Iris pigment epithelial cell (primary cell): Measurements from ENCODE around the gene IGF1.

Experiments used
- DNase-seq: peaks from one replicate; pipeline ENCODE4 v3.0.0-alpha.2; 2011; ENCODE audit warnings: low read depth

The IGF1 gene

DNA sequence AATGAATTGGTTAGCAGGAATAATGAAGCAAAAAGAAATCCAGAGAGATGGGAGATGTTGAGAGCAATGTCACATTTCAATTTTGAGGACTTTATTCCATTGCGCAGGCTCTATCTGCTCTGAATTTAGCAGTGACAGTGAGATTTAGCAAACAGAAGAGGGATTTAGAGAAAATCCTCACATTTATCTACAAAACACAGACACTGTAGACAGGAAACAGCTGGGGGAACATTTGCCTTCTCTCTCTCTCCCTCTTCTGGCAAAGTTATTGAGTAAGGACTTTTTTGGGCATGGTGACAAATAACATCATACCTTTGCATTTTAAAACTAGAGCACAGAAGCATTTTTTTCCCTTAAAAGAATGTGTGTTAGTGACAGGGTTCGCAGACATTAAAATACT is at the start of gene IGF1:
Gene IGF1 (minus strand): TSS at position 158 of the 400 bp plus-strand sequence. CDS start 182 bp downstream, outside the sequence.
- peak; percentile 24 for DNase-seq

DNA sequence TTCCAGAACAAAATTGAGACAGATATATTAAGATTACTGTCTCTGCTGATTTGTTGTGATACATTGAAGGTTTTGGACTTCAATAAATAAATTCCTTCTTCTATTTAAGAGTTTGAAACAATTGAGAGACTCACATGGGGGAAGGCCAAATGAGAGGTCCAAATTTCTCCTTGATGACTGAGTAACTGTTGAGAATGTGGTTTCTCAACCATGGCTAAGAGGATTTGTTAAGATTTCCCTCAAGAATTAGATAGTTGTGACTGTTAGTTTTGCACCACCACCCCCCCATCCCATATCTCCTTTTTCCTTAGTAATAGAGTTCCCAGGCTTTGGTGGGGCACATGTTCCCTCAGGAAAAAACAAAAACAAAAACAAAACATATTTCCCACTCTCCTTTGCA is 47.7 kb upstream of the IGF1 start:
- peak; percentile 27 for DNase-seq

DNA sequence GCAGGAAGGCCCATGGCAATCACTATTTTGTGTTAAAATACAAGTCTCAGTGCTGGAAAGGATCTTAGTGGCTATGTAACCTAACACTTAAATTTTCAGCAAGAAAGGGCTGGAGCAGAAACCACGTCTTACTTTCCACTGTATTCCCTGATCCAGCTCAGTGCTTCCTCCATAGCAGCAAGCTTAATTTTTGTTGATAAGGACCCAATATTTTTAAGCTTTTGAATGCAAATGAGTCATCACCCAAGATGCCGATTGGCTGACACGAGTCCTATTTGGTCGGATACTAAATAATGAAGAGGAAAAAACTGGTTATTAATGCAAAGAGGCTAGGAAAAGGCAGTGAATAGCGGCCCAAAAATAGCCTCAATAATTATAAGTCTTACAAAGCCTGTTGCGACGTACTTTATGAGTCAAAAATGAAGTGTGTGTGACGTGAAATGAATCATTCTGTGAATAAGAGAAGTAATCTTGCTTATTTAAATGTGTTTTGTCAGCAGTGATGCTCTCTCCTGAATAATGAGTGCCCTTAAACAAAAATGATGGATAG is 46.9 kb upstream of the IGF1 start:
- DNase-seq = peak; percentile 62

DNA sequence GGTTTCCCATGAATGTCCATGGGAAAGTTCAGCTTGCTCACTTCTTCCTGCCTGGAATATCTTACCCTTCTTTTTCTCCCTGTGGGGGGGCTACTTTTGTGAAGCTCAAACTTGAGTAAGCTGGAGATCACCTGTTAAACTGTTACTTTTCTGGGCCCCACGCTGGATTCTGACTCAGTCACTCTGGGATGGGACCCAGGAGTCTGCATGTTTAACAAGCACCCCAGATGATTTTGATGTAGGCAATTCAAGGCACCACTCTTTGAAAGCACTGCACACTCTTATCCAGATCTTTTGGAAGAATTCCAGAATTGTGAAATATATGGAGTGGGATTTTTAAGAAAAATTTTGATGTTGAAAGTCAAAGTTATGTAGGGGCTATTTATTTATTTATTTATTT is 46.3 kb upstream of the IGF1 start:
- DNase-seq = peak; percentile 32

DNA sequence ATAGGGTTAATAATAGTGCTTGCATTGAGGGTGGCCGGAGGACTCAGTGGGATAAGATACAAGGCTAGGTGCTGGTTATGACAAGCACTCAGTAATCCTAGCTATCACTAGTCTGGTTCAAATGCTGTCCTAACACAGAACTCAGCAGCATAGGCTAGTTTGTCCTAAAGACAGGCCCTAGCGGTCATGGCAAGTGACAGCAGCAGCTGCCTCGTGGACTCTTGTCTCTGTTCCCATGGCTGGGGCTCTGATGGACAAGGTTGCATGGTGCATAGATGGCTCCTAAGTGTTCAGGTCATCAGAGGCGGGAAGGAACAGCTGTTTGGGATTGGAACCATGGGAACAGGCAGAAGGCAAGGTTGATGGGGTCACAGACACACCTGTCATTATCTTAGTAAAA is 42.4 kb upstream of the IGF1 start:
- no peak for DNase-seq

DNA sequence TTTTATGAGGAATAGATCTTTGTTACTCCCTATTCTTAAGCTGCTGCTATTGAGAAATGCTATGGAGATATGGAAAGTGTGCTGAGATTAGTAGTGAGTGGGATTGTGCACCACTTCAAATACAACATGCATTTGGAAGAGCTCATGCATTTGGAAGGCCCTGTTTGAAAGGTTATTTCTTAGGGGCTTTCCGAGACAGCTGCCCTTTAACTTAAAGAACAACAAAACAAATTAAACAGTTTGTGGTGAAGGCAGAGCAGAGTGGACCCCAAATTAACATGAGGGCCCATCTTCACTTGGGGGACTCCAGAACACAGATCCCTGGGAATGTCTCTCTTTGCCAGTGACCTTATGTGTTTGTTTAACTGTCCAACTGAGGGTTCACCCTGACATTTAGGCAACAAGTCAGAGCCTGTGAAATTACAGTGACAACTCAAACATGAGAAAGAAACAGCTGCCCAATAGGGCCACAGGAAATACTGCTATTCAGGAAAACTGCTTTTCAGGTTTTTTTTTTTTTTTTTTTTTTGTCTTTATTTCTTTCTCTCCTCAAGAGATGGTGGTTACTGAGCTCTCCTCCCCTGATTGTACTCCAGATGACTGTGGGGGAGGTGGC is 41.4 kb upstream of the IGF1 start:
- DNase-seq = no peak

GRCh38 chr12:102518871-102519270 is 38.5 kb upstream of the IGF1 start:
- no peak for DNase-seq

GRCh38 chr12:102514696-102515095 is 34.3 kb upstream of the IGF1 start:
- no peak for DNase-seq

DNA sequence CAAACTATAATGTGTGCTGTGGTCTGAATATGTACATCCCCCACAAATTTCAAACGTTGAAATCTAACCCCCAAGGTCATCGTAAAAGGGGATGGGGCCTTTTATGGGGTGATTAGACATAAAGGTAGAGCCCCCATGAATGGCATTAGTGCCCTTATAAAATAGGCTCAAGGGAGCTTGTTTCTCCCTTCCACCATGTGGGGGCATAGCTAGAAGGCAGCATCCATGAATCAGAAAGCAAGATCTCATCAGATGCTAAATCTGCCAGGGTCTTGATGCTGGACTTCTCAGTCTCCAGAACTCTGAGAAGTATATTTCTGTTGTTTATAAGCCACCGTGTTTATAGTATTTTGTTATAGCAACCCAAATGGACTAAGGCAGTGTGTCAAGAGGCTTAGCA is 33.4 kb upstream of the IGF1 start:
- DNase-seq = peak; percentile 13

DNA sequence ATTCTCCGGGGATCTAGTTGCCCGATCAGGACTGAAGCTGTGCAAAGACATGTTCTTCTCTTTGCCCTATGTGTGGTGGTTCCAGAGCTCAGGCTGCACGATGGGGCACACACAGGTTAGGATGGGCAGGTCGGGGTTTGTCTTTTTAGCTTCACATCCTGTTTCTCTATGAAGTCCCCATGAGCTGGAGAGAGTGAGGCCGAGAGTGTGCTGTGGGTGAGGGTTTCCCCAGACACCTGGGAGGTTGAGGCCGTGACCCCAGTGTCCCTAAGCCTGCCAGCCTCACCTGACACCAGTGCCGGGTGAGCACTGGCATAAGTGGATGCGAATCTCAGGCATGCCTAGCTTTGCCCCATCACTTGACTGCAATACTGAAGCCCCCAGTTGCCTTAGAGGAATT is 32.9 kb upstream of the IGF1 start:
- no peak for DNase-seq

DNA sequence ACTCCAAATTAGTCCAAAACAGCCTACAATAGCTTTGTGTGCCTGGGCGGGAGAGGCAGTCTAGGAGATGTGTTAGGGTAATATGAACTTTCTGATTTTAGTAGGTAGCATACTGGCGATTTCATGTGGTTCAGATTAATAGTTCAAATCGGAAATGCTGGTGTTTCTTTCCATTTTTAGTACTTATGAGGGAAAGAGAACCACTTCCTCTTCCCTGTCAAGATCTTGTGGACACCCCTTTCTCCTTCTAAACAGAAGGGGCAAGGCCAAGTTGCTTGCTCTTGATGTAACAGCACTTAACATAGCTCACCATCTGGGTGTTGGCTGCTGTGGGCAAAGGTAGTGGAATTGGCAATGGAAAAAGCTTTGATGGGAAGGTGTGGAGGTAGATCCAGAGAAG is 32.2 kb upstream of the IGF1 start:
- DNase-seq = no peak

DNA sequence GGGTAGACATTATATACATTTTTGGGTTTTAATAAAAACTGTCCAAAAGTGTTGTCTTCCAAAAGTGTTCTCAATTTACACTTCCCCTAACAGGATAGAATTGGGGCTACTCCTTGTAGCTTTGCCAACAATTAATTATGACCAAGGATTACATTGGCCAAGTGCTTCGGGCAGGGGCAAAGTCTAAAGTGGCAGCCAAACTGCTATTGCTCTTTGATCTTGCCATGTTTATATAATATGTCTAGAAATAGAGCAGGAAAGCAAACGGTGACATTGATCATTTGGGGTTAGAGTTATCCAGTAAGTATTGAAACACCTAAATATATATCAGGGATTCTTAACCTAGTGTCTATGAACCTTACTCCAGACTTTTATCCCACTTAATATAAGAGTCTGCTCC is 31.2 kb upstream of the IGF1 start:
- DNase-seq = no peak

DNA sequence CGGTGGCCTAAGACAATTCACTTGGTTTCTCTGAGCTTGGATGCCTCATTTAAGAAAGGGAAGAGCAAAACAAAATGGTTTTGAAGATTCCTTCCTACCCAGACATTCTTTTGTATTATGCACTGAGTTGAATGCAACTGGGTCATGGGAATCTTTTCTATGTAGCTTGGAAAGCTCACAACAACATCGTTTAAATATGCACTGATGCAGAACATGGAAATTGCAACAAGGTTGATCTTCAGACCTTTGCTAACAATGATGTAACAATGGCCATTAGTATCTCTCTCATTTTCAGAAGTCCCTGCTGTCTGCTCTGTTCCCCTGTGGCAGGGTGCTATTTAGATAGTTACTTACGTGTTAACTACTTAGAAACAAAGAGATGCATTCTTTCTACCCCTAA is 30.1 kb upstream of the IGF1 start:
- no peak for DNase-seq

DNA sequence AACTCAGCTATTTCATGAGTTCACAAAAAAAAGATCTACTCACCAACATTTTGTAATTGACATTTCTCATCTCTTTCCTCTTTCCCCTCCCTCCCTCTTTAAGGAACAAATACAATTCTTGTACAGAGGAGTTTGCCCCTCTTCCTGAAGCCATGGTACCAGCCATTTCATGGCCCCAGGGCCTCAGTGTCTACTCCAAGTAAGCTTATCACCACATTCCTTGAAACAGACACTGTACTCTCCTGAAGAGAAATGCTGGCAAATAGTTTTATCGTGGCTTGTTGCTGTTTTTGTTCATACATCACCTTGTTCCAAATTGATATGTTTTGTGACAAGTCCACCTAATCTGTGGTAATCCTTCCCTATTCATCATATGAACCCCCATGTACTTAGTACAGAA is 29.7 kb upstream of the IGF1 start:
- no peak for DNase-seq

- no peak for DNase-seq
These were observed 28.8 kb upstream of the IGF1 start for GRCh38 chr12:102509123-102509626.

- DNase-seq = no peak
These were observed 27.7 kb upstream of the IGF1 start for GRCh38 chr12:102508052-102508451.

DNA sequence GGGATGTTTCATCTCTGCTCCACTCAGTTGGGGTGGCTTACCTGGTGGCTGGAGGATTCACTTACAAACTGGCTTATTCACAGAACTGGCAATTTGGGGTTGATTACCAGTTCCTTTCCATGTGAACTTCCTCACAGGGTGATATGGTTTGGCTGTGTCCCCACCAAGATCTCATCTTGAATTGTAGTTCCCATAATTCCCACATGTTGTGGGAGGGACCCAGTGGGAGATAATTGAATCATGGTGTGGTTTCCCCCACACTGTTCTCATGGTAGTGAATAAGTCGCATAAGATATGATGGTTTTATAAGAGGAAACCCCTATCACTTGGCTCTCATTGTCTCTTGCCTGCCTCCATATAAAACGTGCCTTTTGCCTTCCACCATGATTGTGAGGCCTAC is 26.9 kb upstream of the IGF1 start:
- DNase-seq = no peak

- no peak for DNase-seq
These were observed 24.5 kb upstream of the IGF1 start for GRCh38 chr12:102504871-102505270.

DNA sequence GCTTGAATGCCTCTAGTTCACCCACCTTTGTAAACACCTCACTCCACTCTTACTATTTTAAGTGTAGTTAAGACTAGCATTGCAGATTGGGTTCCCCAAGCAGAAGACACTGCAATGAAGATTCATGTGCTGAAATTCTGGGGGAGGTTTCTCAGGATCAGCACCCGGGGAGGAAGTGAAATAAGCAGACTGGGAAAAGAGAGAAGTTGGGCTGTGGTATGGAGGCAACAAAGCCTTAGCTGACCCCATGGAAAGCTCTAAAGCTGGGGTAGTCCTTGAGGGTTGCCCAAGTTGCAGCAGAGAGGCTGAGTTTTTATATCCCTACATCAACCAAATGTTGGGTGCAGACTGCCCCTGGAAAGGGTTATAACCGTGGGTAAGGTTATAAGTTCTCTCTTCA is 23.9 kb upstream of the IGF1 start:
- no peak for DNase-seq

DNA sequence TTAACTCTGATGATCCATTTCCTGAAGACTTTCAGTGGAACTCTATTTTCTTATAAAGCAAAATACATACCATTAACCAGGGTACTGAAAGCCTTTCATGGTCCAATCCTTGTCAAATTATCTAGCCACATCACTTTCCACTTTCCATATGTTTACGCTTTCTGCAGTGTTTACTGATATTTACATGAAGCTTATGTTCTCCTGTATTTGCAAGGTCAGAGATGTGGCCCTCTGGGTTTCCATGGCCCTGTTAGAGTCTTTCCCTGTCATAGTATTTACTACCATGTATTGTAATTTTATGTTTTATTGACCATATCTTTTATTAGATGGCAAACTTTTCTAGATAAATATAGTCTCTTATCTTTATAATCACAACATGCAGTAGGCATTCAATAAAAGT is 23.5 kb upstream of the IGF1 start:
- no peak for DNase-seq

- no peak for DNase-seq
These were observed 22.8 kb upstream of the IGF1 start for GRCh38 chr12:102503056-102503681.

DNA sequence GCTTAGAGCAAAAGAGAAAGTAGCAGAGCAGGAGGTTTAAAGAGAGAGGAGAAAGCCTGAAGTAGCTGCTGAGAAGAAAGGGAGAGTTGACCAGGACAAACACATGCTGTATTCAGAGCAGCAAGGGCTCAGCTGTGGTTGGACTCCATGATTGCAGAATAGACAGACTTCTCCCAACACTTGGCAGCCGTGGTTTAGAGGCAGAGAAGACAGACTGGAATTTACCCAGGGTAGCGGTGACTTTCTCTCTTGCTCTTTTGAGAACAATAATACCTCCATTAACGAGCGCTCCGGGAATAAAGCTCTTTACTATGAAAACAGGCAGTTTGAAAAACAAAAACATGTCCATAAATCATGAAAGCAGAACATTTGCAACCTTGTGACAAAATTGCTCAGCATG is 21.4 kb upstream of the IGF1 start:
- DNase-seq = no peak

- DNase-seq = no peak
These were observed 18.1 kb upstream of the IGF1 start for GRCh38 chr12:102498471-102498870.

- DNase-seq = no peak
These were observed 17.4 kb upstream of the IGF1 start for GRCh38 chr12:102497743-102498142.
